Head of caudate nucleus (tissue), 42 donors: ENCODE data around the gene NKX6-2.
"Not testable (repeated sequence)": the region's sequence is repeated elsewhere in the genome, so short reads cannot be mapped to it uniquely, and the experiment has no call there.

Experiments
- DNase-seq, 42 donors: peaks; one replicate each; pipeline versions ENCODE4 v3.0.0 to v3.0.0-alpha.2; 2020 to 2021; ENCODE audit warnings: mixed read lengths in 7 of 42
- intact Hi-C: fragments of 100-400 bp; cut with DNase I; formaldehyde crosslinking; loops from one replicate; pipeline ENCODE4 v1.15.0; 2022

The NKX6-2 gene

GRCh38 chr10:132787495-132788179 is 1.7 kb upstream of the NKX6-2 start:
- DNase-seq = peak in 19 of 42 donors; percentile 39 to 81 (median 62)

DNA sequence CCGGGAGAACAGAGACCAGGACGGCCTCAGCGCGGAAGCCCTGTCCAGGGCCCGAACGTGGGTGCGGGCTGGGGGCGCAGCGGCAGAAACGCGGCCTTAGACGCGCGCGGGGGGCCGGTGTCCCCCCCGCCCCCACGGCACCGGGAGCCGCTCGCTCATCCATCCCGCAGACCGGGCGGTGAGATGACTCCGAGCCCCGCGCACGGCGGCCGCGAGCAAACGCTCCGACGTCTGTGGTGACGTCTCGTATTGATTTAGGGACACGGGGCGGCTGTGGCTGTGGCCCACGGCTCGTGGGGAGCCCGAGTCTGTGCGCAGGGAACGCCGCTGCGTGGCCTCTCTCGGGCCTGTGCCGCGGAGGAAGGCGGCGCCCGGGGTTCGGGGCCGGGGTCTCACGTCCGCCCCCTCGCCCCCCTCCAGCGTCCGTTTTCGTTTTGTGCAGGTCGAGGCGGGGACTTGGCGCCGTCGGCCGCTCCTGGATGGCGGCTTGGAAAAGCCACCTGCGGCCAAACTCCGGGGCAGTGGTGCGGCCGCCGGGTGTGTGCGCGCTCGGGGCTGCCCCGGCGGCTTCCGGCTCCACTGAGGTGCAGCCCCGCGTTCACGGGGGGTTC is 1.0 kb upstream of the NKX6-2 start:
- DNase-seq = peak in 10 of 42 donors; percentile 41 to 72 (median 53)
- intact Hi-C loops = loop anchor here (5.0 kb wide), 2 partner anchors 50 to 135 kb away; no protein-coding TSS in a partner anchor

More at GRCh38 chr10:132787495-132788179, 1.7 kb upstream of the NKX6-2 start:
- intact Hi-C loops = loop anchor here (5.0 kb wide), 2 partner anchors 50 to 135 kb away; no protein-coding TSS in a partner anchor

DNA sequence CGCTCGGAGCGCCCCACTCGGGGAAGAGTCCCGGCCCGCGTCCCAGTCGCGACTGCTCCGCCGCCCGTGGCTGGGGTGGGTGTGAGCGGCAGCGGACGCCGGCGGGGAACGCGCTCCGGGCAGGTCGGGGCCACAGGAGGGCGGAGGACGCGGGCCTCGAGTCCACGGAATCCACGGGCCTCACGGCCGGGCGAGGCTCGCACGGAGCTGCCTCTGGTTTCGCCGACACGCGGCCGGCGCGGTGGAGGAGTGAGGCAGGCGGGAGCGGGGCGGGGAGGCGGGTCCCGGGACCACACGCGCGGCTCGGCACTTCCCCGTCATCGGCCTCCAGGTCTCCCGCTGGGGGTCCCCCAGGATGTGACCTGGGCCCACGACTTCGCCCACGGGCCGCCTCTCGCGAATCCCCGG is 533 bp upstream of the NKX6-2 start:
- DNase-seq = peak in 8 of 42 donors; percentile 30 to 68 (median 50)
- intact Hi-C loops = loop anchor here (5.0 kb wide), 2 partner anchors 49 to 134 kb away; no protein-coding TSS in a partner anchor

GRCh38 chr10:132784866-132785722 is 853 bp downstream of the NKX6-2 start:
- peak in 3 of 42 donors; percentile 16 to 44 (median 28) for DNase-seq
- intact Hi-C loops = loop anchor here (5.0 kb wide), 2 partner anchors 48 to 133 kb away; no protein-coding TSS in a partner anchor

DNA sequence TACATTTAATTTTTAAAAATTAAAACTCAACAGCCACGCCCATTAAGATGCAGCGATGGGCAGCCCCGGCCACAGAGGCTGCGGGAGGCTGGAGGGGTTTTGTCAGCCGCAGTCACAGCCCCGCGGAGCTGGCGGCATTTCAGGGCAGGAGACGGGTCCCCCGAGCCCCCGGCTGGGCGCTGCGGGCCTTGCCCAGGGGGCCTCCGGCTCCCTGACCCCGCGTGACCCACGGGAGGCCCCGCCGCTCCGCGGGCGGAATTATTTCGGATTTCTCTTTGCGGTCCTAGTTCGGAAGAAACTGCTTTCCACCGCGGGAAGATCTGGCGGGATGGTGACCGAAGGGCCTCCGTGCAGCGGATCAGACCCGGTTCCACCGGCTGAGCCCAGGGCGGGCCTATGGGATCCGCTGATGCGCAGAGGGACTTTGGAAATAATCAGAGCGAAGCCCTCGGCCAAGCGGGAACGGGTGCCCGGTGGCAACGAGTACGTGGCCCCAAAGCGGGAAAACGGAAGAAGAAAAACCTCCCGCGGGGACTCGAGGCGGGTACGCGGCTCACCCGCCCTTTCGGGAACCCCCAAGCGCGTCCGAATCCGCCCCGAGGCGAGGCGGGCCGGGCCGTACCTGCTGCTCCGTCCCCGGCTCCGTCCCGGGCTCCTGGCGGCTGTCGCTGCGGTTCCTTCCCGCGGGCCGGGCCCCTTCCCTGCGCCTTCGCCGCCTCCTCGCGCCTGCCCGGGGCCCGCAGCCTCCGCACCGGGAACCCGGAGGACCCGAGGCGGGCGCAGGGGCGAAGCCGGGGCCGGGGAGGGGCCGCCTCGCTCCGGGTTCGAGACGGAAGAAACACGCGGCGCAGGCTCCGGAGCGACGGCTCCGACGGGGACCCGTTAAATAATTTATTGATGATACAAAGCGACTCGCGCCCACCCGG is 1.7 kb downstream of the NKX6-2 start:
- DNase-seq = peak in 4 of 42 donors; percentile 38 to 52 (median 41)
- intact Hi-C loops = no loop called here

DNA sequence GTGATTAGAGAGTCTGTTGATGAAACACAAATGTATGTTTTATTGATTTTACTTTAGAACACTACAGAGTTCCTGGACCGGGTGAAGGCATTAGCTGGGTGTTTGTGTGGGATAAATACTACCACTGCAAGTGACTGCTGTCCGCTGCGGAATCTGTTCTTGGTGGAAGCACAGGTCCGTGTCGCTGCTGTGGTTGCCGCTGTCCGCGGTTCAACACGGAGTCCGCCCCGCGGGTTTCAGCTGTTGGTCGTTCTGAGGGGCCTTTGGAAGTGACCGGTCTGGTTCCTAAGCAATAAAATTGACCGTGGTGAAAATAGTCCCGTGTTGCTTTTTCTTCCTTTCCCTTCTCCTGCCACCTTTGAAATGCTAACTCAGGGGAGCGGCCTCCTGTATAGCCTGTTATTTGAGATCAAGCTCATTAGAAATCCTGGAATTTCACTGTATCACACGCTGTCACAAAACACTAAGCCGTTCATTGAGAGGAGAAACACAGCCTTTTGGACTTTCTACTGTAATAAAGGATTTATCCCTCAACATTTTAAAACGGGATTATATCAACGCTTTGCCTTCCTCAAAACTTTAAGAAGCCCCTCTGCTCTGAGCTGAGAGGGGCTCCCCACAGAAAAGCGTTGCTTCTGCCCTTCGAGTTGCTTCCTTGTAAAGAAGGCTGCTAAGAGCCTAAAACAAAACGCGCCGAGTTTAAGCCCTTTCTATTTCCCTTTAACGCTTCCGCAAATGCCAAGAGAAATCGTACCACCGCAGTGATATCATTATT is 2.6 kb downstream of the NKX6-2 start:
- intact Hi-C loops = no loop called here

GRCh38 chr10:132781556-132781955 is 4.4 kb downstream of the NKX6-2 start:
- intact Hi-C loops = no loop called here
- no peak for DNase-seq

More for the DNA sequence above, 2.6 kb downstream of the NKX6-2 start:
- DNase-seq = peak in 3 of 42 donors; percentile 19 to 55 (median 45)

GRCh38 chr10:132780356-132780755 is 5.6 kb downstream of the NKX6-2 start:
- no peak for DNase-seq
- intact Hi-C loops = no loop called here

GRCh38 chr10:132779549-132780294 is 6.2 kb downstream of the NKX6-2 start:
- intact Hi-C loops = no loop called here
- DNase-seq = peak in 2 of 42 donors; percentile 38 to 61

- intact Hi-C loops = no loop called here
- DNase-seq = no peak
Observed at GRCh38 chr10:132777441-132777840, 8.5 kb downstream of the NKX6-2 start.

- no peak for DNase-seq
- intact Hi-C loops = no loop called here
Observed at GRCh38 chr10:132776821-132777220, 9.1 kb downstream of the NKX6-2 start.

DNA sequence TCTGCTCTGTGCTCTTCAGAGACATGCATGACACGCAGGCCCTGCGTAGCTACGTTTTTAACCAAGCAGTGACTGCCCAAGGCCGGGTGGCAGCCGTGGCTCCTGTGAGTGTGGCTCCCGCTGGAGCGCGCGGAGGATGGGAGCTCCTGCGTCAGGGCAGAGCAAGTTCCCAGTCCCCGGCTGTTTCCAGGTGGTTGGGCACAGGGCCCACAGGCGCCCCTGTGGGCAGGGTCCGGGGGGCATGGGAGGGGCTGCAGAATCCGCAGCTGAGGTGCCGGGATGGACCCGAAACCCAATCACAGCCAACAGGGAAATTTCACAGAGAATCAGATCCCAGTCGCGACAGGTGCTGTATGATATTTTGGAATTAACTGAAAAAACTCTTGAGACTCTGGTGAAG is 9.8 kb downstream of the NKX6-2 start:
- no peak for DNase-seq
- intact Hi-C loops = no loop called here

DNA sequence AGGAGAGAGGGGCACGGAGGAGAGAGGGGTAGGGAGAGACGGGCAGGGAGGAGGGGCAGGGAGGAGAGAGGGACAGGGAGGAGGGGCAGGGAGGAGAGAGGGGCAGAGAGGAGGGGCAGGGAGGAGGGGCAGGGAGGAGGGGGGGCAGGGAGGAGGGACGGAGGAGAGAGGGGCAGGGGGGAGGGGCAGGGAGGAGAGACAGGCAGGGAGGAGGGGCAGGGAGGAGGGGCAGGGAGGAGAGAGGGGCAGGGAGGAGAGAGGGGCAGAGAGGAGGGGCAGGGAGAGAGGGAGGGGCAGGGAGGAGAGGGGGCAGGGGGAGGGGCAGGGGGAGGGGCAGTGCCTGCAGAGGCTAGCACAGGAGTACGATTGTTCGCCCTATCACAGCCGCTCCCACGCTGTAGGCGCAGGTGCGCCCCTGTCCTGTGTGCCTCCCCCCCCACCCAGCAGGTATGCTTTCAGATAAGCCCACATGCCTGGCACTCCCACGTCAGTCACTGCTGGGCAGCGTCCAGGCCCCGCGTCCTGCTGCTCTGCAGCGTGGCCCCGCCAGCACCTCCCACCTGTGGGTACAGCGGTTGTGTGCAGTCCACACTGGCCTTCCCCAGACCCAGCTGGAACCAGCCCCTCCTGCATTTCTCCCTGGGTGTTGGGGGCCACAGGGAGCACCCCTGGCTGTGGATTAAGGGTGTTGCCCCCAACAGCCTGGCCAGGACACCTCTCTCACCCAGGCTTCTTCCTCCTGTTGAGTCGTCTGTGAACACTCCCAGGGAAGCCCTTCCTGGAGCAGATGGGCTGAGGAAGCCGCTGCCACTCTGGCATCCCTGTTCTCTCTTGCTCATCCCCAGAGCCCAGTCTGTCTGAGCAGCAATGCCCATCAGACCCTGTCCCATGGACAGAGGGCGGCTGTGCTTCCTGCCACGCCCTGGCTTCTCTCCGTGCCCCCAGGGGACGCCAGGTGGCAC is 10.8 kb downstream of the NKX6-2 start:
- intact Hi-C loops = no loop called here
- peak in 33 of 42 donors; percentile 41 to 91 (median 73) for DNase-seq

GRCh38 chr10:132774181-132774901 is 11.6 kb downstream of the NKX6-2 start:
- intact Hi-C loops = no loop called here
- peak in 6 of 42 donors; percentile 38 to 56 (median 42) for DNase-seq

DNA sequence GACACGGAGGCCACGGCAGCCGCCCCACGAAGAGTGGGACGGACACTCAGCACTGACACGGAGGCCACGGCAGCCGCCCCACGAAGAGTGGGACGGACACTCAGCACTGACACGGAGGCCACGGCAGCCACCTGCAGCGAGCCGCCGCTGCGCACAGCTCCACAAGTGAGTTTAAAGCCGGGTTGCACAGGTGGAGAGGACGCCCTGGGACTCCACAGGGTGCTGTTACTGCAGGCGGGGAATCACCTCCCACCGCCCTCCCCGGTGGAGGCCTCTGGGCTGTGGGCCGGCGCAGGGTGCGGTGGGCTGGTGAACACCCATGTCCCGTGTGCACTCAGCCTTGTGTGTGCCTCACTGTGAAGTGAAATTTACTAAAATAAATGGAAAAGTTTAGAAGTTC is 13.1 kb downstream of the NKX6-2 start:
- DNase-seq, intact Hi-C loops: not testable (repeated sequence)
